Esophagus muscularis mucosa (tissue), 4 donors: ENCODE results near the gene ZNF138. TPM values are rescaled to one million over a fixed set of nuclear protein-coding genes. Genes with fewer than 3 reads are reported as not detected.
"Not testable (repeated sequence)": the region's sequence is repeated elsewhere in the genome, so short reads cannot be mapped to it uniquely, and the experiment has no call there.

Source experiments
- DNase-seq: peaks from one replicate; pipeline ENCODE4 v3.0.0-alpha.2; 2017; ENCODE audit errors: extremely low spot score
- H3K27ac ChIP-seq, 4 donors: fragments of 200-600 bp; sonication (generic); replicated peaks in 1 of 4; 1 replicate in 3 of 4; 2 replicates in 1 of 4; pipeline ENCODE4 v1.5.1; 2016 to 2019; ENCODE audit warnings: mild to moderate bottlenecking in 1 of 4
- H3K27me3 ChIP-seq, 4 donors: fragments of 200-600 bp; sonication (generic); one replicate each; pipeline versions ENCODE4 v1.5.1 to v1.6.0; 2016 to 2019
- H3K36me3 ChIP-seq, 4 donors: fragments of 200-600 bp; sonication (generic); one replicate each; pipeline ENCODE4 v1.5.1; 2016 to 2019
- H3K4me1 ChIP-seq, 4 donors: fragments of 200-600 bp; sonication (generic); one replicate each; pipeline ENCODE4 v1.5.1; 2016 to 2019
- H3K4me3 ChIP-seq, 4 donors: fragments of 200-600 bp; sonication (generic); 1 replicate in 2 of 4; 2 replicates in 2 of 4; pipeline ENCODE4 v1.5.1; 2016 to 2019; ENCODE audit warnings: mild to moderate bottlenecking in 4 of 4, moderate library complexity in 1 of 4
- H3K9me3 ChIP-seq, 4 donors: fragments of 200-600 bp; sonication (generic); 1 replicate in 3 of 4; 2 replicates in 1 of 4; pipeline ENCODE4 v1.5.1; 2016 to 2019
- EP300 ChIP-seq: sonication (generic); formaldehyde crosslinking; IDR thresholded peaks from one replicate; pipeline ENCODE4 v1.6.1; 2017; ENCODE audit warnings: antibody characterized with exemption
- POLR2A ChIP-seq: fragments of 450-650 bp; IDR thresholded peaks from one replicate; pipeline ENCODE4 v1.6.1; 2017; ENCODE audit warnings: antibody characterized with exemption, moderate library complexity, mild to moderate bottlenecking, low read depth
- POLR2AphosphoS5 ChIP-seq, 2 donors: sonication (generic); formaldehyde crosslinking; IDR thresholded peaks; one replicate each; pipeline ENCODE4 v1.6.1; 2017; ENCODE audit warnings: antibody characterized with exemption in 2 of 2
- WGBS: methylation state at CpG from one replicate; pipeline ENCODE4 v1.1.5; 2018; 5-methylcytosine and 5-hydroxymethylcytosine counted together
- intact Hi-C: fragments of 100-400 bp; cut with DNase I; formaldehyde crosslinking; loops from one replicate; pipeline ENCODE4 v1.15.1; 2023
- total RNA-seq, 4 donors: library from RNA; depleted of rRNA; stranded (reverse); fragments of >200 nt; gene quantifications; one replicate each; pipeline versions ENCODE4 v1.1.0 to v1.2.1, GENCODE V29; 2016
- TF ChIP-seq, protein P1 (sequence below), 3 experiments: fragments of 200-600 bp in 2 of 3; fragments of 450-650 bp in 1 of 3; sonication (generic) in 2 of 3; IDR thresholded peaks; one replicate each; pipeline ENCODE4 v1.5.1; 2017 to 2019; ENCODE audit warnings: antibody characterized with exemption in 3 of 3, mild to moderate bottlenecking in 2 of 3, moderate library complexity in 1 of 3

The ZNF138 gene
- total RNA-seq, 4 donors from 2014 or later = 3.5 to 10.0 (median 5.2) TPM

DNA sequence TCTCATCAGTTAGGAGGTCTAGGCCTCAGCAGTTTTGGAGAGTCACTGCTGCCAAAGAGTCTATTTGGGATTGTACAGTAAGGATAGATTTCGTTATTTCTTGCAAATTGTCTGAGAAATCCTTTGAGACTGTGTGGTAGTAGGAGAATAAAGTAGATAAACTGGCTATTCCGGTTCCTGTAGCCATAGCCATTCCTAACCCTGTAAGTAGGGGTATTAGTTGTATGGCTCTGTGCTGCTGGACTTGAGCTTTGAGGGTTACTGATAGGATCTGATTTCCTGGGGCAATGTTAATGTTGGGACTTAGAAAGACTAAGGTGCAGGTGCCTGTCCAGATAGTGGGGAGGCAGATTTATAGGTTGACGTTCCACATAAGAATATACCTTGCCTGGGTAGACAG is 36.1 kb upstream of the ZNF138 start:
- Histone ChIP-seq H3K9me3 (no peaks in the 10 kb centered on the region), H3K27ac (no peak overlapping the region), H3K4me3 (no peak overlapping the region), H3K27me3 (no peaks in the 10 kb centered on the region), H3K36me3 (no peaks in the 10 kb centered on the region), H3K4me1 (no peaks in the 10 kb centered on the region)
- intact Hi-C loops = no loop called here
- no peak for DNase-seq
- TF ChIP-seq POLR2AphosphoS5 (IDR thresholded peaks at IDR 0.05) (no peak), POLR2A (no peak), EP300 (no peak)
- TF ChIP-seq, protein P1, sequence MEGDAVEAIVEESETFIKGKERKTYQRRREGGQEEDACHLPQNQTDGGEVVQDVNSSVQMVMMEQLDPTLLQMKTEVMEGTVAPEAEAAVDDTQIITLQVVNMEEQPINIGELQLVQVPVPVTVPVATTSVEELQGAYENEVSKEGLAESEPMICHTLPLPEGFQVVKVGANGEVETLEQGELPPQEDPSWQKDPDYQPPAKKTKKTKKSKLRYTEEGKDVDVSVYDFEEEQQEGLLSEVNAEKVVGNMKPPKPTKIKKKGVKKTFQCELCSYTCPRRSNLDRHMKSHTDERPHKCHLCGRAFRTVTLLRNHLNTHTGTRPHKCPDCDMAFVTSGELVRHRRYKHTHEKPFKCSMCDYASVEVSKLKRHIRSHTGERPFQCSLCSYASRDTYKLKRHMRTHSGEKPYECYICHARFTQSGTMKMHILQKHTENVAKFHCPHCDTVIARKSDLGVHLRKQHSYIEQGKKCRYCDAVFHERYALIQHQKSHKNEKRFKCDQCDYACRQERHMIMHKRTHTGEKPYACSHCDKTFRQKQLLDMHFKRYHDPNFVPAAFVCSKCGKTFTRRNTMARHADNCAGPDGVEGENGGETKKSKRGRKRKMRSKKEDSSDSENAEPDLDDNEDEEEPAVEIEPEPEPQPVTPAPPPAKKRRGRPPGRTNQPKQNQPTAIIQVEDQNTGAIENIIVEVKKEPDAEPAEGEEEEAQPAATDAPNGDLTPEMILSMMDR (IDR thresholded peaks at IDR 0.05) = no peak
- 84% methylated on average over 3 of the region's 3 CpGs for WGBS

DNA sequence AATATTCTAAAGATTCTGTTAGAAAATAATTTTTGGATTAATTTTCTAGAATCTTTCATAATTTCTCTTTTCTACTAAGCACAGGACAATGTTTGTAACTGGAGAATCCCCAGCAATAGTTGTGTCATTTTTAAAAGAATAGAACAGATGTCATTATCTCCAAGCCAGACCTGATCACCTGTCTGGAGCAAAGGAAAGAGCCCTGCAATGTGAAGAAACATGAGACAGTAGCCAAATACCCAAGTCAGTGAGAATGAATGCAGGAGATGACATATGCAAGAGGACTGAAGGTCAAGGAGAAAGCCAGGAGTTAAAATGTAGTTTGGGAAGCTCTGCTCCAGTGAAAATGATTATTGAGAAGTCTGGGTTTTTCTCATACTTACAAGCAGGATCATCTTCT is 25.4 kb upstream of the ZNF138 start:
- H3K4me1 ChIP-seq = no peaks in the 10 kb centered on the region
- H3K36me3 ChIP-seq = no peaks in the 10 kb centered on the region
- intact Hi-C loops = no loop called here
- no peak overlapping the region for H3K4me3 ChIP-seq
- TF ChIP-seq POLR2AphosphoS5 (IDR thresholded peaks at IDR 0.05) (no peak), POLR2A (no peak), EP300 (no peak)
- TF ChIP-seq, protein P1 (IDR thresholded peaks at IDR 0.05) = no peak
- H3K27ac ChIP-seq = no peak overlapping the region
- H3K27me3 ChIP-seq = no peaks in the 10 kb centered on the region
- no peaks in the 10 kb centered on the region for H3K9me3 ChIP-seq
- no peak for DNase-seq

DNA sequence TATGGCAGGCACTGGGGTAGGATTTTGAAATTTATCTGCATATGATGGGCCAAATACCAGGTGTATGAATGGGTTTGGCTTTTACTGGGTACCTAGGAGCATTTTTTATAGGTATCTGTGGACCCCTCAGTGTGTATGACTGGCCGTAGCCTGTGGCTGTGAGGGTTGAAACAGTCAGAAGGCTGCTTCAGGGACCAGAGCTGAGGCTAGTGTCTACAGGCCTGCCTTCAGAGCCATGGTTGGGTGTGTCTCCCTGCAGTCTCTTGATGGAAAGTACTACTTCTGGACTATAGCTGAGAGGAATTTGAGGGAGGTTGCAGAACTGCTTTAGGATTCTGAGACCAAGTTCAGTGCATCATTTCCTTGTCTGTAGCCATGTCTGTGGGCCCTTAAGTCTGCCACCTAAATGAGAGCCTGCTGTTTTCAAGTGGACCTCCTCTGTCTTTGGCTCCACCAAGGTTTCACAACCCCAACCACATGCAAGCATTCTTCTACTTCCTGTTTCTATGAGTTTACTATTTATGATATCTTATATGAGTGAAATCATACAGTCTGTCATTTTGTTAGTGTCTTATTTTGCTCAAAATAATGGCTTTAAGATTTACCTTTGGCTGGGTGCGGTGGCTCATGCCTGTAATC is 19.9 kb upstream of the ZNF138 start:
- H3K4me3 ChIP-seq = no peak overlapping the region
- H3K36me3 ChIP-seq = no peaks in the 10 kb centered on the region
- intact Hi-C loops = loop anchor here (10.0 kb wide), 1 partner anchor 80 kb away; no protein-coding TSS in a partner anchor
- 91% methylated on average over 2 of the region's 2 CpGs for WGBS
- no peaks in the 10 kb centered on the region for H3K27me3 ChIP-seq
- no peak overlapping the region for H3K27ac ChIP-seq
- H3K9me3 ChIP-seq = no peaks in the 10 kb centered on the region
- TF ChIP-seq EP300 (no peak), POLR2A (no peak), POLR2AphosphoS5 (IDR thresholded peaks at IDR 0.05) (no peak)
- TF ChIP-seq, protein P1 (IDR thresholded peaks at IDR 0.05) = no peak
- no peaks in the 10 kb centered on the region for H3K4me1 ChIP-seq
- peak; percentile 39 for DNase-seq

DNA sequence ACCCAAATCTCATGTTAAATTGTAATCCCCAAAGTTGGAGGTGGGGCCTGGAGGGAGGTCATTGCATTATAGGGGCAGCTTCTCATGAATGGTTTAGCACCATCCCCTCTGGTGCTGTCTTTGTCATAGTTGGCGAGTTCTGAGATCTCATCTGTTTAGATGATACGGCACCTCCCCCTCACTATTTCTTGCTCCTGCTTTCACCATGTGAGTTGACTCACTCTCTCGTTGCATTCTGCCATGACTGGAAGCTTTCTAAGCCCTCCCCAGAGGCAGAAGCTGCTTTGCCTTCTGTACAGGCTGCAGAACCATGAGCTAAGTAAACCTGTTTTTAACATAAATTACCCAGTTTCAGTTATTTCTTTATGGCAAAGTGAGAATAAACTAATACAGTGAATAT is 18.9 kb upstream of the ZNF138 start:
- DNase-seq = peak; percentile 29

DNA sequence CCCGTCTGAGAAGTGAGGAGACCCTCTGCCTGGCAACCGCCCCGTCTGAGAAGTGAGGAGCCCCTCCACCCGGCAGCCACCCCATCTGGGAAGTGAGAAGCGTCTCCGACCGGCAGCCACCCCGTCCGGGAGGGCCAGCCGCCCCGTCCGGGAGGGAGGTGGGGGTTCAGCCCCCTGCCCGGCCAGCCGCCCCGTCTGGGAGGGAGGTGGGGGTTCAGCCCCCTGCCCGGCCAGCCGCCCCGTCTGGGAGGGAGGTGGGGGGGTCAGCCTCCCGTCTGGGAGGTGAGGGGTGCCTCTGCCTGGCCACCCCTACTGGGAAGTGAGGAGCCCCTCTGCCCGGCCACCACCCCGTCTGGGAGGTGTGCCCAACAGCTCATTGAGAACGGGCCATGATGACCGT is 9.4 kb upstream of the ZNF138 start:
- DNase-seq, intact Hi-C loops: not testable (repeated sequence)
- WGBS = 67% methylated on average over 6 of the region's 23 CpGs

More for the DNA sequence above, 18.9 kb upstream of the ZNF138 start:
- H3K4me3 ChIP-seq = no peak overlapping the region
- intact Hi-C loops = loop anchor here (10.0 kb wide), 1 partner anchor 80 kb away; no protein-coding TSS in a partner anchor
- H3K9me3 ChIP-seq = no peaks in the 10 kb centered on the region
- no peak overlapping the region for H3K27ac ChIP-seq
- H3K36me3 ChIP-seq = no peaks in the 10 kb centered on the region
- WGBS = 80% methylated on average over 3 of the region's 3 CpGs
- H3K4me1 ChIP-seq = no peaks in the 10 kb centered on the region
- H3K27me3 ChIP-seq = no peaks in the 10 kb centered on the region
- TF ChIP-seq POLR2A = no peak
- no peak for TF ChIP-seq EP300
- no peak for TF ChIP-seq POLR2AphosphoS5 (IDR thresholded peaks at IDR 0.05)
- TF ChIP-seq, protein P1 (IDR thresholded peaks at IDR 0.05) = no peak

More for the DNA sequence above, 9.4 kb upstream of the ZNF138 start:
- H3K27ac ChIP-seq, H3K27me3 ChIP-seq, H3K4me3 ChIP-seq, H3K9me3 ChIP-seq, H3K36me3 ChIP-seq, H3K4me1 ChIP-seq: not testable (repeated sequence)
